Adrenal gland (tissue), 5 donors: ENCODE data around the gene SLC19A3.

ENCODE experiments used
- CTCF ChIP-seq, 6 experiments: fragments of 450-650 bp in 4 of 6; fragments of 200-600 bp in 2 of 6; sonication (generic) in 1 of 6; IDR thresholded peaks; 1 replicate in 5 of 6; 2 replicates in 1 of 6; pipeline versions ENCODE4 v1.5.1 to v1.8.0; 2016 to 2021; ENCODE audit warnings: antibody characterized with exemption in 6 of 6, mild to moderate bottlenecking in 2 of 6, moderate library complexity in 1 of 6
- POLR2A ChIP-seq, 2 donors: fragments of 450-650 bp; IDR thresholded peaks; one replicate each; pipeline ENCODE4 v1.6.1; 2017; ENCODE audit warnings: antibody characterized with exemption in 2 of 2, mild to moderate bottlenecking in 2 of 2, moderate library complexity in 1 of 2
- donor health status: DM: no; HTN: no; CAD: no.

GRCh38 chr2:227719641-227720040 lies 1.8 kb upstream of the SLC19A3 start:
- no peak for TF ChIP-seq CTCF (IDR thresholded peaks at IDR 0.05)
- no peak for TF ChIP-seq POLR2A (IDR thresholded peaks at IDR 0.05)
